GM21360 (cell line): ENCODE data around the gene MT1E.
"Not testable (repeated sequence)": the region's sequence is repeated elsewhere in the genome, so short reads cannot be mapped to it uniquely, and the experiment has no call there.

Source experiments
- ATAC-seq: cut with Tn5 transposase; IDR thresholded peaks from one replicate; pipeline ENCODE4 v1.9.1; 2021; ENCODE audit warnings: mild to moderate bottlenecking, moderate library complexity; ENCODE audit not compliant: unreplicated experiment

MT1E gene

DNA sequence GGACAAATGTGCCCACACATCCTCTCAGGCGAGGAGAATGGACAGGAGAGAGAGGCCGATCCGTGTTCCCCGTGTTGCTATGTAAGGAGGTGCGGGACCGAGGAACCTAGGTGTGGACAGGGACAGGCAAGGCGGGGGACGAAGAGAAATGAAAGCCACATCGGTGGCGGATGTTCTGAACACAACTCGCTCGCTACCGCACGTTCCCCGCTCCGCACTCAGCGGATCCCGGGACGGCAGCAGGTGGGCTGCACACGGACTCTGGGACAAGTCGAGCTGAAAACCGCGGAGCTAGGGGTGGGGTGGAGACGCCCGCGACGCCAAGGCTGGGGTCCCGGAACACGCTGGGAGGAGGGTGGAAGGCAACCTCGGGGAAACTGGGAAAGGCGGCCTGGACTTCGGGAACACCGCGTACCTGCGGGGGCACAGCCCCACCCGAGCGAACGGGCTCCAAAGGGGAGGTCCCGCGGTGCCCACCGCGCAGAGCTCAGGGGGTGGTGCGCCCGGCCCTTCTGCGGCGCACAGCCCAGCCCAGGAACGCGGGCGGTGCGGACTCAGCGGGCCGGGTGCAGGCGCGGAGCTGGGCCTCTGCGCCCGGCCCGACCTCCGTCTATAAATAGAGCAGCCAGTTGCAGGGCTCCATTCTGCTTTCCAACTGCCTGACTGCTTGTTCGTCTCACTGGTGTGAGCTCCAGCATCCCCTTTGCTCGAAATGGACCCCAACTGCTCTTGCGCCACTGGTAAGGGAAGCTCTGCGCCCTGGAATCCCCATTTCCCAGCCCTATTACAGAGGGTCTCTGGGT lies at the start of gene MT1E:
Gene MT1E, plus strand, starts transcription at position 642 of the 803 bp plus-strand sequence. Its CDS starts 71 bp downstream, at position 713.
- no peak for ATAC-seq

GRCh38 chr16:56576585-56577299 lies 48.8 kb upstream of the MT1E start:
- peak; percentile 81 for ATAC-seq

- ATAC-seq: no peak
These were observed 48.3 kb upstream of the MT1E start for GRCh38 chr16:56577300-56577625.

DNA sequence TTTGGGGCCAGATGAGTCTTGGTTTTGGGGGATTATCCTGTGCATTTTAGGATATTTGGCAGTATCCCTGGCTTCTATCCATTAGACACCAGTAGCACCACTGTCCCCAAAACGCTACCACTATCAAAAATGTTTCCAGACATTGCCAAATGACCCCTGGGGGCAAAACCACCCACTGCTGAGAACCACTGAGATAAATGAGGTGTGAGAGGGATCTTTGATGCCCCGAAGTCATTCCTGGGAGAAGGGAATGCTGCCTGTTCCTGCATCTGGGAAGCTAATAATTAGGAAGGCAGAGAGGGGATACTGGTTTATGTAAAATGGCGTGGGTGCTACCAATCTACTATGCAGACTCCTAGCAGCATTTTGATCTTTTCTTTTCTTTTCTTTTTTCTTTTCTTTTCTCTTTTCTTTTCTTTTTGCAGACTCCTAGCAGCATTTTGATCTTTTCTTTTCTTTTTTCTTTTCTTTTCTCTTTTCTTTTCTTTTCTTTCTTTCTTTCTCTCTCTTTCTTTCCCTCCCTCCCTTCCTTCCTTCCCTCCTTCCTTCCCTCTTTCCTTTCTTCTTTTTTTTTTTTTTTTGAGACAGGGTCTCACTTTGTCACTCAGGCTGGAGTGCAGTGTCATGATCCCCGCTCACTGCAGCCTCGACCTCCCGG lies 45.1 kb upstream of the MT1E start:
- no peak for ATAC-seq

GRCh38 chr16:56582911-56583310 lies 42.7 kb upstream of the MT1E start:
- ATAC-seq: not testable (repeated sequence)

DNA sequence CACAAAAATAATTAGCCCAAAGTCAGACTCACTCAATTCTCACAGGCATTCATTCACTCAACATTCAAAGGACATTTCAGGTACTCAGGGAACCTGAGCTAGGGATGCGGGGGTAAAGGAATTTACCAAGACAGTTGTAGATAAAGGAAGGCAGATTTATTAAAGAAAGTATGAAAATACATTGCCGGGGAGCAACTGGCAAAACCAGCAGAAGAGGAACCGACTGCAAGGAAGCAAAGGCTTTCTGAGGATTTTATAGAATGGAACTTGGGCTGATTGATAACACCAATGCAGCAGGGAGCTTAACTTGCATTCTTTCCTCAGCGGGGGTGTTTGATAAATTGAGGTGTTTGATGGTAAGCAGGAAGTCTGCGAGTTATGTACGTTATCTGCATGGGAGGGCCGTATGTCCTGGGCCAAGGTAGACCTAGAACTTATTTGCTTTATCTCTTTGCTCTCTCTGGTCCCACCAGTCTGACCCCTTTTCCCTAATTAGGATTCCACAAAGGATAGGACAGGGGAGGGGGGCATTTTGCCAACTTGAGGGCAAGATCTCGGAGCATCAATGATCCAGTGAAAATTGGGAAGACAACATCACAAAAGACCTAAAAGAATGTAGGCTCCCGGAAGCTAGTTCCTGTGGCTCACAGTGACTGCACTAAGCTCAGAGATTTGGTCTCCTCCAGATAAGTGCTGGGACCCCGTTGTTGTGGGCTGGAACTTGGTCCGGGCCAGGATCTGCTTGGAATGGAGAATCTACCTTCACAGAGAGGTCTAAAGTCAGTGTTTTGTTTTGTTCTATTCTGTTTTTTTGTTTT lies 42.0 kb upstream of the MT1E start:
- no peak for ATAC-seq

GRCh38 chr16:56584276-56584675 lies 41.3 kb upstream of the MT1E start:
- no peak for ATAC-seq

DNA sequence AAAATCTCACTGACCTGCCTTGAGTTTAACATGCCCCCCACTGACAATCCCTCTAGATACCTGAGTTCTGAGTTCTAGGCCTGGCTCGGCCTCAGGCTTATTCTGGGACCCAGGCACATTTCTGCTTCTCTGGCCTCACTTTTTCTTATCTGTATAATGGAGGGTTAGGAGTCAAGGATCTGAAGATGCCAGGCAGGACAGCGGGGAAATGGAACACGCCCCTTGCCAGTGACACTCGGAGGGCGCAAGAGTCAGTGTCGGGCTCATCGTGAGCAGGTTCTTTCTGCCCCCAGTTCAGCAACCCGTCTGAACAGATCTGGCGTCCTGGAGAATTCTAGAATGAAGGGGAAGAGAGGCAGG lies 36.8 kb upstream of the MT1E start:
- ATAC-seq: no peak

- ATAC-seq: no peak
These were observed 36.2 kb upstream of the MT1E start, which contains the start of gene MT3 for GRCh38 chr16:56589141-56590039. Gene MT3 (plus strand): TSS chr16:56589528. CDS start chr16:56589591, 63 bp downstream.

DNA sequence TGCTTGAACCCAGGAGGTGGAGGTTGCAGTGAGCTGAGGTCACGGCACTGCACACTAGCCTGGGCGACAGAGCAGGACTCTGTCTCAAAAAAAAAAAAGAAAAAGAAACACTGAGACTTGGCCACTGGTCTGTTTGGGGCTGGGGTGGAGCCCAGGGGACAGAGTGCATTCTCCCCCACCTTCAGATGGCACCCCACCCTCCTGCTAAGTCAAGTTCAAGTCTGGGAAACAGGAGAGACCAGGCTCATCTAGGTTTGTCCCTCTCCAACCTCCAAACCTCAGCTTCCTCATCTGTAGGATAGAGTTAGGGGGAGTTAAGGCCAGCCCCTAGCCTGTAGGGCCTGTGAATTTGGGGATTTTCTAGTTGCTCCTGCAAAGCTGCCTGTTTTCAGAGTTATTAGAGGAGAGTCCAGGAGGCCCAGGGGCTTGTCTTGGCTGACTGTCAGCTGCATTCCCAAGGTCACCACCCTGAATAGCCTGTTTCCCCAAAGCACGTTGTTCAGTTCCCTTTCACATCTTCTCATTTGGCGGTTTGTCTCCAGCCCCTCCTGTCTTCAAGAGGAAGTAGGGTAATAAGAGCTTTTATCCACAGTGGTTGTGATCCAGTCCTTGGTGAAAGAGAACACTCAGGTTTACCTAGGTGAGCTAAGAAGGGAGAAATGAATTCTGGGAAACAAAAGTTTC lies 34.1 kb upstream of the MT1E start:
- ATAC-seq: no peak

DNA sequence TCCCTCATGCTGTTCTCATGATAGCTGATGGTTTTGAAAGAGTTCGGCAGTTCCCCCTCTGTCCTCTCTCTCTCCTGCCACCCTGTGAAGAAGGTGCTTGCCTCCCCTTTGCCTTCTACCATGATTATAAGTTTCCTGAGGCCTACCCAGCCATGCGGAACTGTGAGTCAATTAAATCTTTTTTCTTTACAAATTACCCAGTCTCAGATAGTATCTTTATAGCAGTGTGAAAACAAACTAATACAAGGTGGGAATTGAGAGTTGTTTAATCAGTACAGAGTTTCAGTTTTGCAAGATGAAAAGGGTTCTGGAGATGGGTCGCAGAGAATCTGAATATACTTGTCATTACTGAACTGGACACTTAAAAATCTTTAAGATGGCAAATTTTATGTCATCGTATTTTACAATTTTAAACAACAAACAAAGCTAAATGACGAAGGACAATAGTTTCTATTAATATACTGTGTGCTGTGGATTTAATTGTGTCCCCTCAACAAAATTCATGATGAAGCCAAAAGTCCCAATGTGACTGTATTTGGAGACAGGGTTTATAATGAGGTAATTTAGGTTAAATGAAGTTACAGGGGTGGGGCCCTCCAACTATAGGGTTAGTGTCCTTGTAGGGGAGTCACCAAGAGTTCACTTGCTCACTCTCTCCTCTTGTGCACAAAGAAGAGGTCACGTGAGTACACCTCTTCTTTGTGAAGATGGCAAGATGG lies 31.8 kb upstream of the MT1E start:
- ATAC-seq: no peak

DNA sequence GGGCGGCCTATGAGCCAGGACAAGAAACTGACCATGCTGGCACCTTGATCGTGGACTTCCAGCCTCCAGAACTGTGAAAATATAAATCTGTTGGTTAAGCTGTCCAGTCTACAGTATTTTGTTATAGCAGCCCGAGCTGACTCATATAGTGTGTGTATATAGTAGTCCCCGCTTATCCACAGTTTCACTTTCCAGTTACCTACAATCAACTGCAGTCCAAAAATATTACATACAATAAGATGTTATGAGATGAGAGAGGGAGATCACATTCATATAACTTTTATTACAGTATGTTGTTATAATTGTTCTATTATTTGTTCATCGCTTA lies 31.3 kb upstream of the MT1E start:
- ATAC-seq: no peak

DNA sequence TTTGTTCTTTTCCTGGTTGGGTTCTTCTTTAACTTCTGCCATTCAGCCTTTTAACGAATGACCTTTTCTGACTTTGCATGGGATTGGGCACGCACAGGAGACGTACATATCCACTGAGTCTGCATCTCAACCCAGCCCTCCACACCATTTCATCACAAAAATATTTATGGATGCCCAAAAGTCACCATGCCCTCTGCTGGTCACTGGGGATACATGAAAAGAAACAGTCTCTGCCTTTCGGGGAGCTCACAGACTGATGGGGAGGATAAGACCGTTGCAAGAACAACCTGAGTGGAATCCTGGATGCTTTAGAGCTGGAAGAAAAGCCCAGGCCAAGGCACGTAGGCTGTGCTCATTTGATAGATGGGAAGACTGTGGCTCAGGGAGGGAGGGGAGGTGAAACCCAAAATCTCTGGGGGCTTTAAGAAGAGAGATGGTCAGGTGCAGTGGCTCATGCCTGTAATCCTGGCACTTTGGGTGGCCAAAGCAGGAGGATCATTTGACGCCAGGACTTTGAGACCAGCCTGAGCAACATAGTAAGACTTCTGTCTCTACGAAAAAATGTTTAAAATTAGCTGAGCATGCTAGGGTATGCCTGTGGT lies 25.1 kb upstream of the MT1E start:
- no peak for ATAC-seq

DNA sequence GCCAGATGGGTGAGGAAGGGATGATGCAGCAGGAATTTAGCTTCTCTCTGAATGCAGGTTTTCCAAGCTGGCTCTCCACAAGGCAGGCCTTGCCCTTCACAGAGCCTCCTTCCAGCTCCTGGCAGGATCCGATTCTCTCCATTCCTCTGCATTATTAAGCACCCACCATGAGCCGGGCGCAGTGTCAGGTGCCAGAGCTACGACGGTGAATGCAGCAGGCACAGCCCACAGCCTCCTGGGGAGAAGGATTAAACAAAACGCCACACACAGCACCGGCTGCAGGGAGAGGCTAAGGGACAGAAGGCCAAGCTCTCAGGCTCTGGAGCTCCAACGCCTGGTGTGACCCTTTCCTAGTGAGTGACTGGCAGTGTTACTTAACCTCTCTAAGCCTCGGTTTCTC lies 24.3 kb upstream of the MT1E start:
- no peak for ATAC-seq

- no peak for ATAC-seq
These were observed 22.0 kb upstream of the MT1E start for GRCh38 chr16:56603589-56603988.

DNA sequence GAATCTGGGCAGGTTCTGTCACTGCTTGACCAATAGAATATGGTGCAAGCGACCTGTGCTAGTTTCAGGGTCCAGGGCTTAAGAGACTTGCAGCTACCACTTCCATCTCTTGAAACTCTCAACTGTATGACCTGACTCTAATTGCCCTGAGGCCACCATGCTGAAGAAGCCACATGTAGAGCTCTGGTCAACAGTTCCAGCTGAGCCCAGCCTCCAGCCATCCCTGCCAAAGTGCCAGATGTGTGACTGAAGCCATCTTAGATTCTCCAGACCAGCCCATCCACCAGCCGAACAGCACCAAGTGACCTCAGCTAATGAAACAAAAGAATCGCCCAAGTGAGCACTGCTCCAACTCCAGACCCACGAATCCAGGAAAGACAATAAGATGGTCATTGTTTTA lies 20.6 kb upstream of the MT1E start:
- ATAC-seq: no peak

- ATAC-seq: no peak
These were observed 20.1 kb upstream of the MT1E start for GRCh38 chr16:56605475-56605874.

GRCh38 chr16:56606071-56606475 lies 19.5 kb upstream of the MT1E start:
- no peak for ATAC-seq
